ENCODE measurements around the gene LYST.

DNA sequence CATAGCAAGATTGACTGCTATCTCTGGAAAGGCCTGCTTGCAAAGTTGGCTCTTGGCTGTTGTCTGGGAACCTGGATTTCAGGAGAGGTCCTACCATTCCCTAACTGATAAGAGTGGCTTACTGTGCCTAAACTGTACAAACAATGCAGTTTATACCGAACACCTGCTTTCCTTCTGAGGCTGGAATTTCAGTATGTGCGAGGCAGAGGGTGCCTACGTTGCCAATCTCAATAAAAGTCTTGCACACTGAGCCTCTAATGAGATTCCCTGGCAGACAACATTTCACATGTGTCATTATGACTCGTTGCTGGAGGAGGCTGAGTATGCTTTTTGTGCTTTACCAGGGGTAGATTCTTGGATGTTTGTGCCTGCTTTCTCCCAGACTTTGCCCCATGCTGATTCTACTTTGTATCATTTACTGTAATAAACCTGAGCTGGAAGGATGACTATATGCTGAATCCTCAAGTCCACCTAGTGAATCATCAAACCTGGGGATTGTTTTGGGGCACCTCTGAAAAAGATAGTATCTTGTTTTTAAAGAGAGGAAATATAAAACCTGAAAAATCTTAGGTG, 158.2 kb downstream of the LYST start:
- TF ChIP-seq GATA3 (IDR thresholded peaks at IDR 0.05; ENCODE audit: low read depth, low read length) (no peak), GATA2 (IDR thresholded peaks at IDR 0.05; ENCODE audit: low read depth, low read length) (no peak)
